HepG2 (cell line): ENCODE data around the gene TNFSF13. TPM values are rescaled to one million over a fixed set of nuclear protein-coding genes. Genes with fewer than 3 reads are reported as not detected.
A peak's percentile ranks its signal among the peaks of the same experiment; 100 is the strongest.

Experiments used
- ATF7 ChIP-seq, 2 experiments: fragments of 450-650 bp in 1 of 2; sonication (generic) in 1 of 2; formaldehyde crosslinking in 1 of 2; IDR thresholded peaks; 2 replicates each; pipeline versions ENCODE4 v1.4.0 to v1.6.1; 2016 to 2020; ENCODE audit warnings: antibody characterized with exemption in 1 of 2, mild to moderate bottlenecking in 1 of 2, missing genetic modification reagents in 1 of 2
- CCAR2 ChIP-seq: fragments of 200-400 bp; formaldehyde crosslinking; optimal IDR thresholded peaks from 2 replicates; pipeline ENCODE3; 2018; ENCODE audit warnings: low read depth, mild to moderate bottlenecking, low read length, moderate library complexity
- CREBL2 ChIP-seq: sonication (generic); formaldehyde crosslinking; IDR thresholded peaks from 2 replicates; pipeline ENCODE4 v1.8.1; 2023; ENCODE audit warnings: missing genetic modification reagents, mild to moderate bottlenecking, borderline replicate concordance
- GMEB2 ChIP-seq: IDR thresholded peaks from 2 replicates; pipeline ENCODE4 v1.6.1; 2016; ENCODE audit warnings: missing biosample characterization, missing genetic modification reagents, low read depth
- HOXD1 ChIP-seq: sonication (generic); formaldehyde crosslinking; IDR thresholded peaks from 2 replicates; pipeline ENCODE4 v1.5.0; 2020; ENCODE audit warnings: missing genetic modification reagents
- IRF1 ChIP-seq: sonication (generic); formaldehyde crosslinking; IDR thresholded peaks from 2 replicates; pipeline ENCODE4 v1.4.0; 2020; ENCODE audit warnings: low read depth, mild to moderate bottlenecking, missing genetic modification reagents
- JARID2 ChIP-seq: sonication (generic); formaldehyde crosslinking; IDR thresholded peaks from 2 replicates; pipeline ENCODE4 v1.8.1; 2023; ENCODE audit warnings: missing genetic modification reagents, inconsistent platforms; ENCODE audit not compliant: insufficient replicate concordance
- KDM1A ChIP-seq: IDR thresholded peaks from 2 replicates; pipeline ENCODE4 v1.6.1; 2016; ENCODE audit warnings: missing compliant biosample characterization
- LRRFIP1 ChIP-seq: sonication (generic); formaldehyde crosslinking; conservative IDR thresholded peaks from 2 replicates; pipeline ENCODE4 v1.4.0; 2020; ENCODE audit warnings: missing genetic modification reagents
- ZBTB10 ChIP-seq: sonication (generic); formaldehyde crosslinking; IDR thresholded peaks from 2 replicates; pipeline ENCODE4 v1.4.0; 2020; ENCODE audit warnings: missing genetic modification reagents, borderline replicate concordance
- ZBTB34 ChIP-seq: sonication (generic); formaldehyde crosslinking; IDR thresholded peaks from 2 replicates; pipeline ENCODE4 v1.8.0; 2022; ENCODE audit warnings: mild to moderate bottlenecking, missing genetic modification reagents
- ZBTB44 ChIP-seq: sonication (generic); formaldehyde crosslinking; IDR thresholded peaks from 2 replicates; pipeline ENCODE4 v1.4.0; 2020; ENCODE audit warnings: missing genetic modification reagents
- ZMAT5 ChIP-seq: sonication (generic); formaldehyde crosslinking; IDR thresholded peaks from 2 replicates; pipeline ENCODE4 v1.5.0; 2020; ENCODE audit warnings: mild to moderate bottlenecking, low read depth, missing genetic modification reagents, borderline replicate concordance
- ZNF549 ChIP-seq: sonication (generic); formaldehyde crosslinking; IDR thresholded peaks from 2 replicates; pipeline ENCODE4 v1.5.0; 2020; ENCODE audit warnings: missing genetic modification reagents
- polyA plus RNA-seq, 8 experiments: library from polyadenylated mRNA; depleted of rRNA in 3 of 8; stranded (reverse) in 7 of 8; unstranded in 1 of 8; fragments of >200 nt; fragmentation: Illumina TruSeq in 4 of 8; extraction: Trizol in 4 of 8; gene quantifications; 2 replicates each; pipeline versions ENCODE4 v1.2.1 to v1.2.3, GENCODE V29; 2011 to 2016; ENCODE audit warnings: low read depth in 4 of 8, missing spikeins in 1 of 8, mixed read lengths in 1 of 8; ENCODE audit not compliant: insufficient read depth in 1 of 8
- total RNA-seq, 5 experiments: library from RNA; depleted of rRNA; stranded (reverse); fragments of >200 nt; fragmentation: Illumina TruSeq; extraction: Trizol; gene quantifications; 2 replicates each; pipeline ENCODE4 v1.2.3, GENCODE V29; 2016; ENCODE audit warnings: low read depth in 1 of 5

Gene TNFSF13
- total and polyA plus RNA-seq, 2 of the 13 experiments (the other 11 are each of a cell fraction or from before 2014, with no cell fraction given), result 2.5 to 3.3 TPM

- TF ChIP-seq GMEB2 (no peak), ZNF549 (CRISPR knock-in tag) (no peak), JARID2 (CRISPR knock-in tag) (no peak), ATF7 (IDR thresholded peaks at IDR 0.05) (no peak), ATF7 (CRISPR knock-in tag; IDR thresholded peaks at IDR 0.05) (no peak), HOXD1 (CRISPR knock-in tag) (peak; percentile 83; the same call in 1 of the 2 replicates), LRRFIP1 (CRISPR knock-in tag) (no peak), ZMAT5 (CRISPR knock-in tag) (no peak), KDM1A (CRISPR knock-in tag) (no peak), ZBTB10 (CRISPR knock-in tag) (peak; percentile 29; the same call in 1 of the 2 replicates), IRF1 (CRISPR knock-in tag) (no peak), ZBTB44 (CRISPR knock-in tag) (no peak), CCAR2 (no peak), CREBL2 (CRISPR knock-in tag) (no peak), ZBTB34 (no peak)
Measured at GRCh38 chr17:7579001-7579833, 20.7 kb downstream of the TNFSF13 start, which contains the start of gene CD68 (continued).
